K562 (cell line): Measurements from ENCODE around the gene MSL3. TPM values are rescaled to one million over a fixed set of nuclear protein-coding genes. Genes with fewer than 3 reads are reported as not detected.

Source experiments
- ATAC-seq: fragments of 200-7000 bp; cut with Tn5 transposase; 3 replicates; pipeline ENCODE4 v1.9.1; 2020; ENCODE audit warnings: moderate library complexity
- BruUV-seq: library from RNA; stranded (reverse); fragments of 400-500 nt; replicated peaks from 2 replicates; lab custom pipeline; 2021; lab: Mats Ljungman, UMichigan
- CTCF ChIA-PET: fragments of 300-600 bp; formaldehyde crosslinking; extraction: SDS; loops from one replicate; lab custom pipeline; 2021; ENCODE audit warnings: low intra/inter-chr PET ratio; lab: Yijun Ruan, JAX
- POLR2A ChIA-PET: fragments of 300-600, 350-650 bp; sonication (Branson Sonifier 250); formaldehyde crosslinking; extraction: SDS; loops from one replicate; lab custom pipeline; 2021; ENCODE audit warnings: antibody characterized with exemption, inconsistent platforms; lab: Yijun Ruan, JAX
- DNase-seq, 4 experiments: peaks; one replicate each; pipeline versions ENCODE4 v3.0.0 to v3.0.0-alpha.2; 2011 to 2018; ENCODE audit warnings: low spot score in 3 of 4, mixed read lengths in 3 of 4; ENCODE audit errors: extremely low read depth in 1 of 4
- FAIRE-seq: peaks from 2 replicates; lab custom pipeline; 2011; peaks lifted over from hg19 to GRCh38; lab: Jason Lieb, UNC
- H2AFZ ChIP-seq: 2 replicates; pipeline ENCODE4 v1.6.0; 2011; ENCODE audit warnings: low read depth, low read length, control low read depth, inconsistent platforms
- H3K27ac ChIP-seq: fragments of 200-600 bp; 3 replicates; pipeline ENCODE4 v1.8.0; 2011; ENCODE audit warnings: low read depth, mild to moderate bottlenecking, control low read depth, inconsistent platforms, low read length, moderate library complexity, mixed read lengths; ENCODE audit errors: extremely low read depth
- H3K27me3 ChIP-seq, 2 experiments: fragments of 300-600 bp in 1 of 2; 2 replicates in 1 of 2; 3 replicates in 1 of 2; pipeline versions ENCODE4 v1.6.0 to v1.8.0; 2011; ENCODE audit warnings: inconsistent platforms in 2 of 2, low read length in 2 of 2, mild to moderate bottlenecking in 1 of 2, mixed read lengths in 1 of 2, moderate library complexity in 1 of 2; ENCODE audit not compliant: control insufficient read depth in 2 of 2, insufficient read depth in 2 of 2
- H3K36me3 ChIP-seq: fragments of 300-600 bp; 3 replicates; pipeline ENCODE4 v1.8.0; 2011; ENCODE audit warnings: mild to moderate bottlenecking, low read length, inconsistent platforms; ENCODE audit not compliant: control insufficient read depth, insufficient read depth
- H3K4me1 ChIP-seq, 2 experiments: fragments of 200-600 bp in 1 of 2; replicated peaks in 1 of 2; 2 replicates in 1 of 2; 3 replicates in 1 of 2; pipeline versions ENCODE4 v1.5.1 to v1.8.0; 2011; ENCODE audit warnings: inconsistent platforms in 2 of 2, low read length in 2 of 2, mild to moderate bottlenecking in 1 of 2, mixed read lengths in 1 of 2, moderate library complexity in 1 of 2; ENCODE audit not compliant: control insufficient read depth in 2 of 2, insufficient read depth in 2 of 2
- H3K4me2 ChIP-seq: 2 replicates; pipeline ENCODE4 v1.6.1; 2011; ENCODE audit warnings: low read length, control low read depth, inconsistent platforms, mixed read lengths; ENCODE audit not compliant: insufficient read depth
- H3K4me3 ChIP-seq: fragments of 200-600 bp; sonication (generic), shearing (Covaris generic); 2 replicates; pipeline ENCODE4 v1.5.1; 2016; ENCODE audit warnings: control low read depth, inconsistent platforms
- H3K79me2 ChIP-seq: fragments of 200-600 bp; 3 replicates; pipeline ENCODE4 v1.8.0; 2011; ENCODE audit warnings: low read length, inconsistent platforms; ENCODE audit not compliant: control insufficient read depth, insufficient read depth
- H3K9ac ChIP-seq, 2 experiments: 2 replicates each; pipeline versions ENCODE4 v1.6.0 to v1.6.1; 2011; ENCODE audit warnings: low read depth in 2 of 2, low read length in 2 of 2, control low read depth in 1 of 2, inconsistent platforms in 1 of 2, mild to moderate bottlenecking in 1 of 2, mixed read lengths in 1 of 2; ENCODE audit not compliant: insufficient read depth in 1 of 2
- H3K9me1 ChIP-seq: one replicate; pipeline ENCODE4 v1.6.0; 2011; ENCODE audit warnings: inconsistent platforms, mild to moderate bottlenecking, low read length, moderate library complexity; ENCODE audit not compliant: control insufficient read depth, insufficient read depth
- H3K9me3 ChIP-seq: replicated peaks from 2 replicates; pipeline ENCODE4 v1.5.1; 2011; ENCODE audit warnings: low read depth, low read length, inconsistent platforms; ENCODE audit not compliant: control insufficient read depth, insufficient read depth
- H4K20me1 ChIP-seq: replicated peaks from 2 replicates; pipeline ENCODE4 v1.6.1; 2011; ENCODE audit warnings: low read length, inconsistent platforms, mixed read lengths; ENCODE audit not compliant: control insufficient read depth, insufficient read depth
- BCLAF1 ChIP-seq, 2 experiments: fragments of 450-650 bp in 1 of 2; IDR thresholded peaks; 2 replicates each; pipeline ENCODE4 v1.6.1; 2011 to 2017; ENCODE audit warnings: low read depth in 2 of 2, antibody characterized with exemption in 1 of 2, borderline replicate concordance in 1 of 2, low read length in 1 of 2, mild to moderate bottlenecking in 1 of 2, mixed read lengths in 1 of 2; ENCODE audit not compliant: control insufficient read depth in 1 of 2
- CREB5 ChIP-seq: fragments of 250-450 bp; sonication (Bioruptor Pico); IDR thresholded peaks from 2 replicates; pipeline ENCODE4 v1.5.0; 2020; ENCODE audit warnings: mild to moderate bottlenecking
- ELF4 ChIP-seq: fragments of 450-650 bp; formaldehyde crosslinking; IDR thresholded peaks from 2 replicates; pipeline ENCODE4 v1.4.0; 2022; ENCODE audit warnings: missing genetic modification characterization
- ESRRA ChIP-seq: fragments of 450-650 bp; IDR thresholded peaks from 2 replicates; pipeline ENCODE4 v1.6.1; 2014; ENCODE audit warnings: low read depth, mild to moderate bottlenecking, moderate library complexity, borderline replicate concordance
- HCFC1 ChIP-seq: IDR thresholded peaks from 2 replicates; pipeline ENCODE4 v1.6.1; 2012; ENCODE audit warnings: low read depth, low read length, improper control_type of control experiment
- HNRNPH1 ChIP-seq: fragments of 200-400 bp; formaldehyde crosslinking; optimal IDR thresholded peaks from 2 replicates; pipeline ENCODE3; 2017; ENCODE audit warnings: low read depth, mild to moderate bottlenecking, low read length, moderate library complexity
- KAT8 ChIP-seq: fragments of 450-650 bp; IDR thresholded peaks from 2 replicates; pipeline ENCODE4 v1.6.1; 2016; ENCODE audit warnings: low read depth, mild to moderate bottlenecking
- MIER1 ChIP-seq: fragments of 450-650 bp; IDR thresholded peaks from 2 replicates; pipeline ENCODE4 v1.6.1; 2016; ENCODE audit warnings: antibody characterized with exemption, mild to moderate bottlenecking, low read depth
- MTF1 ChIP-seq: fragments of 250-450 bp; sonication (Bioruptor Pico); IDR thresholded peaks from 2 replicates; pipeline ENCODE4 v1.9.0; 2021; ENCODE audit warnings: moderate library complexity, mild to moderate bottlenecking, inconsistent platforms, borderline replicate concordance
- SAFB ChIP-seq: fragments of 200-400 bp; formaldehyde crosslinking; IDR thresholded peaks from 2 replicates; pipeline ENCODE4 v1.6.1; 2017; ENCODE audit warnings: low read depth, low read length, borderline replicate concordance
- STAT5A ChIP-seq: IDR thresholded peaks from 2 replicates; pipeline ENCODE4 v1.6.1; 2012; ENCODE audit warnings: low read length, inconsistent platforms, borderline replicate concordance
- STAT5B ChIP-seq: fragments of 250-450 bp; sonication (Bioruptor Pico); IDR thresholded peaks from 2 replicates; pipeline ENCODE4 v1.8.0; 2021; ENCODE audit warnings: mild to moderate bottlenecking, inconsistent platforms
- THRAP3 ChIP-seq: fragments of 450-650 bp; IDR thresholded peaks from 2 replicates; pipeline ENCODE4 v1.6.1; 2016; ENCODE audit warnings: mild to moderate bottlenecking, inconsistent platforms, borderline replicate concordance
- ZFX ChIP-seq: sonication (generic); formaldehyde crosslinking; IDR thresholded peaks from 2 replicates; pipeline ENCODE4 v1.8.0; 2022; ENCODE audit warnings: mild to moderate bottlenecking, missing genetic modification reagents, moderate library complexity
- ZNF586 ChIP-seq: fragments of 450-650 bp; formaldehyde crosslinking; conservative IDR thresholded peaks from 2 replicates; pipeline ENCODE4 v1.4.0; 2020; ENCODE audit warnings: mild to moderate bottlenecking, moderate library complexity
- WGBS: fragments of 100-300 bp; shearing (Covaris generic); methylation state at CpG from one replicate; pipeline ENCODE4 v1.1.6; 2016; ENCODE audit warnings: low coverage, mixed read lengths; ENCODE audit not compliant: insufficient coverage; ENCODE audit errors: missing lambda C conversion rate; 5-methylcytosine and 5-hydroxymethylcytosine counted together
- in situ Hi-C: fragments of 300-500 bp; cut with MboI; formaldehyde crosslinking; loops from 4 replicates; pipeline ENCODE4 v1.15.0; 2018; ENCODE audit warnings: inconsistent platforms, mixed read lengths
- intact Hi-C: fragments of 100-400 bp; cut with micrococcal nuclease; formaldehyde crosslinking; loops from 2 replicates; pipeline ENCODE4 v1.14.2; 2022
- polyA plus RNA-seq, 8 experiments: library from polyadenylated mRNA; depleted of rRNA in 4 of 8; stranded (reverse) in 5 of 8; unstranded in 3 of 8; fragments of >200 nt; fragmentation: Nextera tagmentation in 2 of 8; fragmentation: Illumina TruSeq in 1 of 8; extraction: Ambion mirVana in 2 of 8; extraction: Trizol in 1 of 8; gene quantifications; 2 replicates each; pipeline versions ENCODE4 v1.2.1 to v1.2.3, GENCODE V29; 2011 to 2014; ENCODE audit warnings: inconsistent platforms in 1 of 8, missing spikeins in 1 of 8
- total RNA-seq, 7 experiments: library from RNA; depleted of rRNA in 6 of 7; stranded (reverse); fragments of >200 nt in 6 of 7; fragmentation: Illumina TruSeq in 2 of 7; extraction: Trizol in 2 of 7; gene quantifications; 2 replicates each; pipeline versions ENCODE4 v1.2.1 to v1.2.3, GENCODE V29; 2011 to 2021; ENCODE audit warnings: low replicate concordance in 1 of 7

MSL3 gene
- total and polyA plus RNA-seq, 9 of the 15 experiments (the other 6 are each of a cell fraction or from before 2014, with no cell fraction given): 21.3 to 39.9 (median 27.1) TPM

DNA sequence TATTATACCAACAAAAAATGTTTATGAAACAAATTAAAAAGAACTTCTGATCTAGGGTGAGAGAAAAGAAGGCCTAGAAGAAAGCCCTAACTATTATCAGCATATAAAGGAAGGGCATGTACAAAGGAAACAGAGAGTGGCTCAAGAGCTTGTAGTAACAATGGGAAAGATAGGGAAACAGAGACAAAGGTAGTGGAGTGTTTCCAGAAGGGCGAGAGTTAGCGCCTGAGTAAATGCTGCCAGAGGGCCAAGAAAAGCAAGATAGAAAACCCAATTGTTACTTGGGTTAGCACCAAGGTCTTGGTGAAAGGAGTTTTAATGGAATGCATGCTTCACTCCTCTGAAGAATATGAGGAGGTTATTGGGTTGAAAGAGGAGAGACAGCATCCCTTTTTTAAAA is 16.5 kb upstream of the MSL3 start (continued):
- TF ChIP-seq MIER1 (no peak), HCFC1 (no peak)
- TF ChIP-seq, all 486 proteins: peak for 0

GRCh38 chrX:11745881-11746280 is 12.2 kb upstream of the MSL3 start:
- WGBS: 0% methylated on average over 2 of the region's 2 CpGs
- in situ Hi-C loops (no loop called here), intact Hi-C loops (no loop called here)
- CTCF ChIA-PET: no interaction called here
- FAIRE-seq: no peak
- H4K20me1 ChIP-seq: no peaks in the 10 kb centered on the region
- no peak overlapping the region for H3K4me2 ChIP-seq
- peaks cover 0 to 3% of the 10 kb centered on the region in 2 experiments; a peak in 1 of 5 replicates for H3K4me1 ChIP-seq
- no peaks in the 10 kb centered on the region for H3K9me3 ChIP-seq
- TF ChIP-seq CREB5 (no peak), STAT5B (CRISPR knock-in tag) (no peak), HNRNPH1 (no peak), ELF4 (CRISPR knock-in tag) (no peak), KAT8 (no peak), ZFX (no peak), BCLAF1 (IDR thresholded peaks at IDR 0.05; ENCODE audit: borderline replicate concordance in 1 of 2, control insufficient read depth in 1 of 2, low read depth in 2 of 2, low read length in 1 of 2) (no peak), MTF1 (CRISPR knock-in tag) (no peak), STAT5A (no peak), ESRRA (no peak), THRAP3 (no peak), ZNF586 (CRISPR knock-in tag) (no peak), SAFB (no peak)
- TF ChIP-seq, all 486 proteins: peak for 0
- no peak overlapping the region for H2AFZ ChIP-seq
- ATAC-seq (no peak), DNase-seq (no peak)
- no peaks in the 10 kb centered on the region for H3K9me1 ChIP-seq
- POLR2A ChIA-PET: no interaction called here
- no peak overlapping the region for H3K27ac ChIP-seq
- H3K9ac ChIP-seq: no peak overlapping the region
- no peak overlapping the region for H3K4me3 ChIP-seq
- BruUV-seq: no TSS peak
- H3K27me3 ChIP-seq: peaks cover 0 to 3% of the 10 kb centered on the region in 2 experiments; a peak in 3 of 5 replicates
- no peaks in the 10 kb centered on the region for H3K79me2 ChIP-seq
- no peaks in the 10 kb centered on the region for H3K36me3 ChIP-seq
